G401 (cell line): Measurements from ENCODE around the gene CLCNKA. TPM values are rescaled to one million over a fixed set of nuclear protein-coding genes. Genes with fewer than 3 reads are reported as not detected.
"Not testable (repeated sequence)": the region's sequence is repeated elsewhere in the genome, so short reads cannot be mapped to it uniquely, and the experiment has no call there.

Experiments
- DNase-seq: peaks from one replicate; pipeline ENCODE4 v3.0.0-alpha.2; 2015; ENCODE audit warnings: low spot score
- in situ Hi-C: cut with HindIII; loops from 2 replicates; pipeline ENCODE4 v1.10.0; 2016; ENCODE audit warnings: low sequenced_read_pairs, mixed read lengths
- total RNA-seq: library from RNA; depleted of rRNA; stranded (reverse); fragments of >200 nt; shearing (Covaris generic); gene quantifications from 2 replicates; pipeline ENCODE4 v1.2.3, GENCODE V29; 2014

CLCNKA gene
- total RNA-seq, 1 experiment from 2014 or later, result 1.1 TPM

- DNase-seq, result no peak
- in situ Hi-C loops, result no loop called here
These were observed 27.1 kb upstream of the CLCNKA start for GRCh38 chr1:15994590-15995351.

- DNase-seq, result no peak
- in situ Hi-C loops, result no loop called here
These were observed 24.7 kb upstream of the CLCNKA start for GRCh38 chr1:15997076-15997585.

GRCh38 chr1:15997637-15998280 lies 24.1 kb upstream of the CLCNKA start:
- no peak for DNase-seq
- in situ Hi-C loops, result no loop called here

GRCh38 chr1:15998929-15999328 lies 22.9 kb upstream of the CLCNKA start:
- DNase-seq, result no peak
- in situ Hi-C loops, result no loop called here

- in situ Hi-C loops, DNase-seq: not testable (repeated sequence)
These were observed 20.6 kb upstream of the CLCNKA start for GRCh38 chr1:16001274-16001673.

GRCh38 chr1:16005597-16005996 lies 16.2 kb upstream of the CLCNKA start:
- DNase-seq, result no peak
- in situ Hi-C loops, result no loop called here

- DNase-seq, result no peak
- in situ Hi-C loops, result no loop called here
These were observed 15.8 kb upstream of the CLCNKA start for GRCh38 chr1:16006010-16006409.

GRCh38 chr1:16006552-16007485 lies 15.0 kb upstream of the CLCNKA start:
- in situ Hi-C loops, result no loop called here
- DNase-seq, result no peak

GRCh38 chr1:16007671-16008341 lies 14.0 kb upstream of the CLCNKA start:
- in situ Hi-C loops, result no loop called here
- no peak for DNase-seq

GRCh38 chr1:16009030-16009460 lies 12.8 kb upstream of the CLCNKA start:
- peak; percentile 93 for DNase-seq
- in situ Hi-C loops, result no loop called here

GRCh38 chr1:16009678-16010077 lies 12.2 kb upstream of the CLCNKA start:
- in situ Hi-C loops, result no loop called here
- DNase-seq, result no peak

- in situ Hi-C loops, result no loop called here
- DNase-seq, result no peak
These were observed 11.0 kb upstream of the CLCNKA start for GRCh38 chr1:16010837-16011236.

- in situ Hi-C loops, result no loop called here
- no peak for DNase-seq
These were observed 9.8 kb upstream of the CLCNKA start for GRCh38 chr1:16011936-16012589.

- in situ Hi-C loops, result no loop called here
- DNase-seq, result peak; percentile 35
These were observed 9.1 kb upstream of the CLCNKA start for GRCh38 chr1:16012590-16013219.

- peak; percentile 20 for DNase-seq
- in situ Hi-C loops, result no loop called here
These were observed 8.5 kb upstream of the CLCNKA start for GRCh38 chr1:16013220-16013907.

- no peak for DNase-seq
- in situ Hi-C loops, result no loop called here
These were observed 8.0 kb upstream of the CLCNKA start for GRCh38 chr1:16013908-16014258.
